Liver (tissue), 3 donors: Measurements from ENCODE around the gene GREM1.

Source experiments
- RAD21 ChIP-seq, 2 donors: IDR thresholded peaks; 2 replicates each; pipeline ENCODE4 v1.6.1; 2016; ENCODE audit warnings: antibody characterized with exemption in 2 of 2, mild to moderate bottlenecking in 2 of 2
- TAF1 ChIP-seq: conservative IDR thresholded peaks from 2 replicates; pipeline ENCODE4 v1.6.1; 2016; ENCODE audit warnings: antibody characterized with exemption, mild to moderate bottlenecking
- YY1 ChIP-seq: IDR thresholded peaks from 2 replicates; pipeline ENCODE4 v1.6.1; 2016; ENCODE audit warnings: antibody characterized with exemption, mild to moderate bottlenecking
- TF ChIP-seq, protein P1 (sequence below): fragments of 150-350 bp; IDR thresholded peaks from 2 replicates; pipeline ENCODE4 v1.5.1; 2017; ENCODE audit warnings: improper control_type of control experiment, low read depth, low read length; ENCODE audit not compliant: missing input control
- donor health status: healthy.
- donor health status: healthy.

GRCh38 chr15:32723171-32723948 lies 5.6 kb downstream of the GREM1 start:
- TF ChIP-seq, protein P1, sequence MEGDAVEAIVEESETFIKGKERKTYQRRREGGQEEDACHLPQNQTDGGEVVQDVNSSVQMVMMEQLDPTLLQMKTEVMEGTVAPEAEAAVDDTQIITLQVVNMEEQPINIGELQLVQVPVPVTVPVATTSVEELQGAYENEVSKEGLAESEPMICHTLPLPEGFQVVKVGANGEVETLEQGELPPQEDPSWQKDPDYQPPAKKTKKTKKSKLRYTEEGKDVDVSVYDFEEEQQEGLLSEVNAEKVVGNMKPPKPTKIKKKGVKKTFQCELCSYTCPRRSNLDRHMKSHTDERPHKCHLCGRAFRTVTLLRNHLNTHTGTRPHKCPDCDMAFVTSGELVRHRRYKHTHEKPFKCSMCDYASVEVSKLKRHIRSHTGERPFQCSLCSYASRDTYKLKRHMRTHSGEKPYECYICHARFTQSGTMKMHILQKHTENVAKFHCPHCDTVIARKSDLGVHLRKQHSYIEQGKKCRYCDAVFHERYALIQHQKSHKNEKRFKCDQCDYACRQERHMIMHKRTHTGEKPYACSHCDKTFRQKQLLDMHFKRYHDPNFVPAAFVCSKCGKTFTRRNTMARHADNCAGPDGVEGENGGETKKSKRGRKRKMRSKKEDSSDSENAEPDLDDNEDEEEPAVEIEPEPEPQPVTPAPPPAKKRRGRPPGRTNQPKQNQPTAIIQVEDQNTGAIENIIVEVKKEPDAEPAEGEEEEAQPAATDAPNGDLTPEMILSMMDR, result no peak
- TF ChIP-seq RAD21 (IDR thresholded peaks at IDR 0.05) (no peak), TAF1 (no peak), YY1 (no peak)
